CD4-positive, alpha-beta T cell treated with Interleukin-15 for 4 hours (primary cell): ENCODE results near the gene PEBP1.

ENCODE experiments used
- DNase-seq: peaks from one replicate; pipeline ENCODE4 v3.0.0-alpha.2; 2020; ENCODE audit warnings: low spot score

The PEBP1 gene

GRCh38 chr12:118136559-118137003 is 657 bp downstream of the PEBP1 start:
- DNase-seq = peak; percentile 22

- no peak for DNase-seq
Measured at GRCh38 chr12:118137148-118137678, 1.3 kb downstream of the PEBP1 start.

GRCh38 chr12:118140825-118141224 is 4.9 kb downstream of the PEBP1 start:
- DNase-seq = no peak

- DNase-seq = no peak
Measured at GRCh38 chr12:118144499-118144898, 8.6 kb downstream of the PEBP1 start.

- DNase-seq = no peak
Measured at GRCh38 chr12:118145113-118145797, 9.3 kb downstream of the PEBP1 start.

- no peak for DNase-seq
Measured at GRCh38 chr12:118145798-118146156, 9.9 kb downstream of the PEBP1 start.

GRCh38 chr12:118148287-118148686 is 12.4 kb downstream of the PEBP1 start:
- no peak for DNase-seq

GRCh38 chr12:118150625-118151024 is 14.7 kb downstream of the PEBP1 start:
- DNase-seq = no peak

GRCh38 chr12:118151755-118152154 is 15.8 kb downstream of the PEBP1 start:
- DNase-seq = no peak

GRCh38 chr12:118160536-118160935 is 24.6 kb downstream of the PEBP1 start:
- DNase-seq = no peak

GRCh38 chr12:118164798-118165486 is 29.0 kb downstream of the PEBP1 start:
- DNase-seq = no peak

GRCh38 chr12:118166946-118167345 is 31.0 kb downstream of the PEBP1 start:
- DNase-seq = no peak

GRCh38 chr12:118175823-118176447 is 40.0 kb downstream of the PEBP1 start:
- DNase-seq = no peak

- no peak for DNase-seq
Measured at GRCh38 chr12:118183155-118183554, 47.2 kb downstream of the PEBP1 start.

GRCh38 chr12:118183711-118184110 is 47.8 kb downstream of the PEBP1 start:
- no peak for DNase-seq

- no peak for DNase-seq
Measured at GRCh38 chr12:118185602-118186397, 49.9 kb downstream of the PEBP1 start.

- DNase-seq = no peak
Measured at GRCh38 chr12:118187751-118188435, 52.0 kb downstream of the PEBP1 start.

- DNase-seq = no peak
Measured at GRCh38 chr12:118188690-118189371, 52.9 kb downstream of the PEBP1 start.

GRCh38 chr12:118189741-118190191 is 53.8 kb downstream of the PEBP1 start:
- DNase-seq = no peak

- no peak for DNase-seq
Measured at GRCh38 chr12:118190266-118190665, 54.3 kb downstream of the PEBP1 start.

- DNase-seq = no peak
Measured at GRCh38 chr12:118193477-118193876, 57.6 kb downstream of the PEBP1 start.
